GM21515 (cell line): Measurements from ENCODE around the gene ULBP3.
A peak's percentile ranks its signal among the peaks of the same experiment; 100 is the strongest.

Experiments used
- ATAC-seq: cut with Tn5 transposase; IDR thresholded peaks from one replicate; pipeline ENCODE4 v1.9.1; 2021; ENCODE audit not compliant: unreplicated experiment

ULBP3 gene

DNA sequence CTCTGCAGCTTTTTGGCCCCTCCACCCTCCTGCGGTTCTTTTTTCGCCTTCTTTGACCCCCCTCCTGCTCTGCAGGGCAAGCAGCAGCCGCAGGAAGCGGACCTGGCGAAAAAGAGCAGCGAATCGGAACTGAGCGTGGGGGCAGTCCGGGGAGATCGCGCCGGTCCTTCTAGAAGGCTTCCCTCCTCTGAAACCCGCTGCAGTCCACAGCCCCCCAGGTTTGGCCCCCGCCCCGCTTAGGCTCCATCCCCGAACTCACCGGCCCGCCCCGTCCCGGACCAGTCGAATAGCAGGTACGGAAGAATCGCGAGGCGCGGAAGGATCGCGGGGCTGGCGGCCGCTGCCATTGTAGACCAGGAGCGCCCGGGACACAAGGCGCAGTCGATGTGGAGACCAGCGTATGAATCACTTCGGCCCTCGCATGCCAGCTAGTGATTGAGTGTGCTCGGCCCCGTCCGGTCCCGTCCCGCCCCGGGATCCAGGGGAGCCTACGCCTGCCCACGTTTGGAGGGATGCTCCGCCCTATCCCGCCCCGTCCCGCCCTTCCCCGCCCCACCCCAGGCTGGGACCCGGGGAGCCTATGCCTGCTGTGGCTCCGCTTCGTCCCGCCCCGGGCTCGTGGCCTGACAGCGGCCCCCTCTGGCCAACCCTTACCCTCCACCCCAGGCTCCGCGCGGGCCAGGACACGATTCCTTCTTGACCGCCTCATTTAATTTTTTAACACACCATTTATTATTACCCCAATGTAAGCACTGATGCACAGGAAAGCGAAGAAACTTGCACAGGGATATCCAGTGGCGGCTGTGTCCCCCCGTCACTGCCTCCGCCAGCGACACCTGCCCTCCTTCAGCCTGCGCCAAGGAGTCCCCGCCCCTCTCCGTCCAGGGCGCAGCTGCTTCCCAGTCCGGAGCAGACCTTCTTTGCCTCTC lies at the start of gene ULBP3:
Gene ULBP3 (minus strand): TSS at position 402 of the 929 bp plus-strand sequence. CDS start 55 bp downstream, at position 347.
- peak; percentile 75 for ATAC-seq

GRCh38 chr6:150118627-150119026 lies 49.7 kb upstream of the ULBP3 start:
- no peak for ATAC-seq

GRCh38 chr6:150118203-150118602 lies 49.3 kb upstream of the ULBP3 start:
- ATAC-seq: no peak

GRCh38 chr6:150116200-150116800 lies 47.4 kb upstream of the ULBP3 start:
- no peak for ATAC-seq

- ATAC-seq: no peak
Observed at GRCh38 chr6:150115769-150116168, 46.8 kb upstream of the ULBP3 start.

GRCh38 chr6:150112233-150112632 lies 43.3 kb upstream of the ULBP3 start:
- no peak for ATAC-seq

DNA sequence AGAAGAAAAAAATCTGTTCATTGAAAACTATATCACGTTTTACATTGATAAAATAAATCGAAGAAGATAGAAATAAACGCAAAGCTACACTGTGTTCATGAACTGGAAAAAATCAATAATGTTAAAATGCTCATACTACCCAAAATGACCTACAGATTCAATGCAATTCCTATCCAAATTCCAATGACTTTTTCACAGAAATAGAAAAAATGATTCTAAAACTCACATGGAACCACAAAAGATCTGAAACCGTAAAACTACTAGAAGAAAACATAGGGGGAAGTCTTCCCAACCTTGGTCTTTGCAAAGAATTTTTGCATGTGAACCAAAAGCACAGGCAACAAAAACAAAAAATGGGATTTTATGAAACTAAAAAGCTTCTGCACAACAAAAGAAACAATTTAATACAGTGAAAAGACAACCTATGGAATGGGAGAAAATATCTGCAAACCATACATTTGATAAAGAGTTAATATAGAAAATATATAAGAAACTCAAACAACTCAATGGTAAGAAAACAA lies 33.9 kb upstream of the ULBP3 start:
- no peak for ATAC-seq

GRCh38 chr6:150100745-150101144 lies 31.8 kb upstream of the ULBP3 start:
- ATAC-seq: no peak

DNA sequence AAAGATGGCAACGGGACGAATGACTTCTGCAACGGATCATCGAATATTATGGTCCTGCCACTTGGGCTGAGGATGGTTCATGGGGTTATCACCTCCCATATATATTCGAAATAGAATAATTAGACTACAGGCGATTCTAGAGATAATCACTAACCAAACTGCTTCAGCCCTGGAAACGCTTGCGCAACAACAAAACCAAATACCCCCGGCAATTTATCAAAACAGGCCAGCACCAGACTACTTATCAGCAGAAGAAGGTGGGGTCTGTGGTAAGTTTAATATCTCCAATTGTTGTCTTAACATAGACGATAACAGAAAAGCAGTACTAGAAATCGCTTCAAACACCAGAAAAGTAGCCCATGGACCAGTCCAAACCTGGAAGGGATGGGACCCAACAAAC lies 31.0 kb upstream of the ULBP3 start:
- no peak for ATAC-seq

DNA sequence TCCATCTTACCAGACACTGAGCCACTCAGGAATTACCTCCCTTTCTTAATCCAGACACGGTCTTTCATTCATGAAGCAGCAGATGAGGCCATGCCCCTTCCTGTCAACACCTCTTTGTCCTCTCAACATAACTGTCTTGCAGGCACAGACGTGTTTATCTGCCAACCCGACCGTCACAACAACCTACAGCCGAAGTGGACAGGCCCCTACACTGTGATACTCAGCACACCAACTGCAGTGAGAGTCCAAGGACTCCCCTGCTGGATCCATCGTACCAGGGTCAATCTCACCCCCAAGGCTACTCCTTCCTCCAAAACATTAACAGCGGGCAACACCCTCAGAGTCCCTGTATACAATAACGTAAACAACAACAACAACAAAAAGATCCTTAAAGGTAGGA lies 30.6 kb upstream of the ULBP3 start:
- no peak for ATAC-seq

DNA sequence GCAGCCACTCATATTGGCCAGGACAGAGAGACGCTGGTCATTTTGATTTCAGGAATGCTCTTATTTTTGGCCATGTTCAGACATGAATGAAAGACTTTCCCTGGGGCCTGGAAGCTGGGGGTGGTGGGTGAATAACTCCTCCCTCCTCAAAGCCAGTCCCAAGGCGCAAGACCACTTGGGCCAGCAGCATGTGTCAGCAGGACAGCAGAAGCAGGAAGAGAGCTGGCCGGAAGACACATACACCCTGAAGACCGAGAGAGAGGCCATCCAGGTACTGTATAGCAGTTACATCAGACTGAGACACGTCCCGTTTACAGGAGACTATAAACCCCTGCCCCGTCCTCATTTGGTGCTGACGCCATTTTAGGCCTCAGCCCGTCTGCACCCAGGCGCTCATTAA lies 29.2 kb upstream of the ULBP3 start:
- no peak for ATAC-seq

DNA sequence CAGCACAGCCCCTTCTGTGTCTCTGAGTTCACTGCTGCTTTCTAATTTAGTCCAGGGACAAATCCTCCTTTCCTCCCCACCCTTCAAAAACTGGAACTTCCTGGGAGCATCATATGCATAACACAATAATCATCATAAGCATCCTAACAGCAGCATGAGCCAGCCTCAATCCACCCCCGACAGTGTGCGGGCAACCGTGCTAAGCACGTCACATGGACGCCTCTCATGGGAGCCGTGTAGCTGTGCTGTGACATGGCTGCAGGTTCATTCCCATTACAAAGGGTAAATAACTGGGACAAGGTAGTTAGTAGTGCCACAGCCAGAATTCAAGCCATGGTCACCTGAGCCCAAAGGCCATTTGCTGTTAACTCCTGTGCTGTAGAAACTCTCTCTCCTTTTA lies 24.5 kb upstream of the ULBP3 start:
- ATAC-seq: no peak

GRCh38 chr6:150091476-150091875 lies 22.6 kb upstream of the ULBP3 start:
- no peak for ATAC-seq

GRCh38 chr6:150090328-150090727 lies 21.4 kb upstream of the ULBP3 start:
- ATAC-seq: no peak

- no peak for ATAC-seq
Observed at GRCh38 chr6:150088481-150089154, 19.7 kb upstream of the ULBP3 start.

DNA sequence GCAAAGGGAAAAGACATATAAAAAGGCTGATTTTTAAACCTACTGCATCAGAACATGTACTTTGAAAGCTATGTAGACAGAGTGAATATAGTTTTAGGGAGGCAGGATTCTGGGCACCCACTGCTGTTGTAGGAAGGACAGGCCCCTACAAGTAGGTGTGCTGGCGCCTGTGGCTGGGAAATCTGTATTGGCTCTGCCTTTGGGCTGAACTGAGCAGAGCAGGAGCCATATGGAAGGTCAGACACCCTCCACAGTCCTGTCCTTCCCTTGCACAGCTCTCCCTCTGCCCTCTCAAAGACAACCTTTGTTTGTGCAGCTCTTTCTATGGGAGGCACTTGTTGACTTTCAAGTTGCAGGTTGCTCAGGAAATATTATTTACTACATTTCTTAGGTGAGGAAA lies 18.4 kb upstream of the ULBP3 start:
- ATAC-seq: no peak

DNA sequence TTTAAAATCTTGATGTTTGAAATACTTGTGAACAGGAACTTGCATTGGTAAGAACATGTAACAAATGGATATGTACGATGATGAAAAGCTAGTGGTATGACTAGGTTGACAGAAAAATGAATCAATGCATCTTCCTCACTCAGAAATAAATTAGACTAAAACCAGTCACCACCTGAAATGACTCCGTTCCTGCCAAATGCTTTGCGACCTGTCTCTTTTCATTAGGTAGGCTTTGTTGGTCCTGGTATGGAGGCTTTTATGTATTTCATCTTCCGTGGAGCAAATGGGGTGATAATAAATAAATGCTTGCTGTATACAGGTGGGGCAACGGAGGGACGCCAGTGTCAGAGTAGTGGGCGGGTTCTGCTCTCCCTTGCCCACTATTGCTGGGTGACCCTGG lies 17.1 kb upstream of the ULBP3 start:
- ATAC-seq: no peak

DNA sequence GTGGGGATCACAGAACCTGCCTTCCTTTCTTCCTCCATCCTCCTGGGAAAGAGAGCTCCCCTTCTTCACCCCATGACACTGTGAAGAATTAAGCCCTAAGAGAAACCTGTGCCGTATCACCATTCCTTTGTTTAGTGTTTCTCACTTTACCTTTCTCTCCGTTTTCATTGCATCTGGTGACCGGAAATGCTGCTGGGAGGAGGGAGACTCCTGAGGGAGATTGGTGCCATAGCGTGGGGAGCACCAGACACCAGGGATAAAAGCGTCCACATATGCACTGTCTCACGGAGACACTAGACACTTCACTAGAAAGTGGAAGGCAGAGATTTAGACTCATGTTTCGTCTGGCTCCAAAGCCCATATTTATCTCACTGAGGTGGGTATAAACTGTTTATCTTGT lies 15.5 kb upstream of the ULBP3 start:
- no peak for ATAC-seq

GRCh38 chr6:150083839-150084238 lies 14.9 kb upstream of the ULBP3 start:
- no peak for ATAC-seq

- ATAC-seq: no peak
Observed at GRCh38 chr6:150081702-150082101, 12.8 kb upstream of the ULBP3 start.

GRCh38 chr6:150079604-150080003 lies 10.7 kb upstream of the ULBP3 start:
- no peak for ATAC-seq

DNA sequence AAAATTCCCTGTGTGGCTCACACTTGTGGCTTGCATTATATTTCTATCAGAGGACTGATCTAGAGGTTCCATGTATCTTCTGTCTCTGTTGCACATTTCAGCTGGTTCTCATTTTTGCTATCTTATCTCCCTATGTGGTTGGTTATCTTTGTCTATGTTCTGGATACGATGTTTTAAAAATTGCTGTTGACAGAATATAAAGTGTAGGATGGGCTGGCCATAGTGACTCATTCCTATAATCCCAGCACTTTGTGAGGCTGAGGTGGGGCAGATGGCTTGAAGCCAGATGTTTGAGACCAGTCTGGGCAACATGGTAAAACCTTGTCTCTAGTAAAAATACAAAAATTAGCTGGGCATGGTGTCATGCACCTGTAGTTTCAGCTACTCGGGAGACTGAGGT lies 9.9 kb upstream of the ULBP3 start:
- no peak for ATAC-seq
